Smooth muscle cell of trachea (primary cell): ENCODE results near the gene STAT1. TPM values are rescaled to one million over a fixed set of nuclear protein-coding genes. Genes with fewer than 3 reads are reported as not detected.

Experiments
- total RNA-seq: library from RNA; depleted of rRNA; stranded (reverse); fragments of >200 nt; gene quantifications from 2 replicates; pipeline ENCODE4 v1.2.1, GENCODE V29; 2014

Gene STAT1
- total RNA-seq = 105 and 164 TPM in 2 replicates

DNA sequence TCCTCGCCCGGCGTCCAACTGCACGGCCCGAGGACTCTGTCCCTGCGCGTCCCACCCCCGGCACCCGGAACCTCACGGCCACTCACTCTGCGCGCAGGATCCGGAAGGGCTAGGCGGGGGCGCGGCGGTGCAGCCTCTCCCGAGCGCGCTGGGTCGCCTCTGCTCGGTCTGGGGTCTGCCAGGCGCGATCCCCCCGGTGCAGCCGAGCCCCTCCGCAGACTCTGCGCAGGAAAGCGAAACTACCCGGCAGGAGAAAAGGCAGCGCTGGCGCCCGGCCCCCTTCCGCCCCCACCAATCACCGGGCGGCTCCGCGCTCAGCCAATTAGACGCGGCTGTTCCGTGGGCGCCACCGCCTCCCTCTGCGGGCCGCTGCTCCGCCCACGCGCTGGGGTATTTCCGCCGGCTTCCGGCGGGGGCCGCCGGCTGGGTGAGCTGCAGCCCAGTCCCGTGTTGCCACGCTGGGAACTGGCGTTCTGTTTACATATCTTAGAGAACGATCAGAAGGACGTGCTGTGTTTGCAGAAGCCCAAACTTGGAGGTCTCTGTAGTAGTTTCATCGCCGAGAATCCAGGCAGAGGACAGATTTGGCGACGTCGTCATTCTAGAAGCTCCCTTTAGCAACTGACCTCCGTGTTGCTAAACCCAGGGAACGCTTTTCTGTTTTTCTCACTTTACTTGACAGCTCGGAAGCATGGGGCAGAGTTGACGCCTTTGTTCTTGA, at the start of gene STAT1:
Gene STAT1 (minus strand): TSS at position 240 of the 721 bp plus-strand sequence. CDS start 4,168 bp downstream, outside the sequence.

Other genes starting within 250 kb of the STAT1 start
- gene GLS, start 133.3 kb downstream of the STAT1 start, total RNA-seq = 136 and 142 TPM in 2 replicates
- 0.99 and 1.2 TPM in 2 replicates for gene STAT4, start 136.8 kb upstream of the STAT1 start, total RNA-seq
- gene MYO1B, start 231.2 kb upstream of the STAT1 start, total RNA-seq = 104 and 109 TPM in 2 replicates